ENCODE data around the gene TIMM8A. TPM values are rescaled to one million over a fixed set of nuclear protein-coding genes. Genes with fewer than 3 reads are reported as not detected.

TIMM8A gene
- 14.2 and 15.8 TPM in 2 replicates for polyA plus RNA-seq (2012; rRNA removed)
- polyA plus RNA-seq (2012; cell fraction: cytosol; rRNA removed) = 15.9 and 16.3 TPM in 2 replicates
- polyA plus RNA-seq (2012; cell fraction: nucleus; rRNA removed) = 5.9 and 7.4 TPM in 2 replicates

GRCh38 chrX:101348452-101349192 is at the start of gene TIMM8A:
Gene TIMM8A, minus strand, starts transcription at chrX:101348742. Its CDS starts 78 bp downstream, at chrX:101348664.
- TF ChIP-seq POLR2AphosphoS5 (IDR thresholded peaks at IDR 0.05; ENCODE audit: low read depth, low read length) = peak; percentile 71; the same call in 1 of the 2 replicates
- TF ChIP-seq NFIC (IDR thresholded peaks at IDR 0.05; ENCODE audit: borderline replicate concordance) = peak; percentile 52; the same call in 1 of the 2 replicates
- peak; percentile 86 for TF ChIP-seq USF1 (IDR thresholded peaks at IDR 0.05; ENCODE audit: borderline replicate concordance, low read depth)
- TF ChIP-seq SMC3 (IDR thresholded peaks at IDR 0.05; ENCODE audit: low read depth, low read length) = no peak
- TF ChIP-seq FOSL2 (IDR thresholded peaks at IDR 0.05; ENCODE audit: borderline replicate concordance, low read depth) = no peak
- TF ChIP-seq MAX (IDR thresholded peaks at IDR 0.05; ENCODE audit: low read depth) = peak; percentile 87
- peak; percentile 67 for TF ChIP-seq NRF1 (IDR thresholded peaks at IDR 0.05; ENCODE audit: low read depth, low read length)
- peak; percentile 26; the same call in 1 of the 2 replicates for TF ChIP-seq ELF1 (IDR thresholded peaks at IDR 0.05)
- 0 out of 2 replicates have a peak, but pooled peaks have one; percentile 27 for TF ChIP-seq SIN3A (IDR thresholded peaks at IDR 0.05; ENCODE audit: borderline replicate concordance, low read depth, low read length)
- no peak for TF ChIP-seq EP300 (IDR thresholded peaks at IDR 0.05; ENCODE audit: borderline replicate concordance in 1 of 2, low read depth in 1 of 2, low read length in 1 of 2)
- peak; percentile 93 for TF ChIP-seq MXI1 (IDR thresholded peaks at IDR 0.05; ENCODE audit: low read depth, low read length)
- peak; percentile 75 for TF ChIP-seq GABPA (IDR thresholded peaks at IDR 0.05; ENCODE audit: low read depth)
- 8% methylated on average over 35 of the region's 55 CpGs for WGBS (ENCODE audit: low lambda C conversion rate)
- CTCF ChIA-PET = interaction anchor here (0.9 to 2.4 kb wide), 2 partner anchors 42 to 580 kb away, joined by 4 to 12 read pairs; partner anchors contain the start of gene RPL36A

GRCh38 chrX:101397779-101398178 is 49.2 kb upstream of the TIMM8A start:
- 66% methylated on average over 2 of the region's 4 CpGs for WGBS (ENCODE audit: low lambda C conversion rate)
- no peak overlapping the region for H3K4me2 ChIP-seq

More at GRCh38 chrX:101348452-101349192, at the start of gene TIMM8A:
- peak within 1 kb of the TSS; percentile 71 to 81 for H3K27ac ChIP-seq (ENCODE audit: low read depth in 2 of 2, low read length in 1 of 2)
- peak; percentile 84 for DNase-seq
- POLR2A ChIA-PET = interaction anchor here (0.5 to 2.1 kb wide), 2 partner anchors 23 to 42 kb away, joined by 3 to 15 read pairs; partner anchors contain the start of gene RPL36A
- no peaks in the 10 kb centered on the region for H3F3A ChIP-seq (replicated peaks; ENCODE audit: insufficient read depth)
- peak within 1 kb of the TSS; percentile 85 for H3K9ac ChIP-seq
- H3K9me3 ChIP-seq = no peaks in the 10 kb centered on the region
- H3K36me3 ChIP-seq (replicated peaks in 1 of 2; ENCODE audit: control insufficient read depth in 1 of 2, insufficient read depth in 2 of 2, low read length in 1 of 2) = peaks cover 5 to 7% of the 10 kb centered on the region in 2 experiments
- H3K4me1 ChIP-seq (ENCODE audit: control insufficient read depth in 1 of 2, insufficient read depth in 2 of 2, low read depth in 1 of 2, low read length in 1 of 2) = no peaks in the 10 kb centered on the region
- H2AFZ ChIP-seq (ENCODE audit: low read depth) = peak within 1 kb of the TSS; percentile 80
- peaks cover 12% of the 10 kb centered on the region; the same call in 1 of the 2 replicates for H3K27me3 ChIP-seq (ENCODE audit: insufficient read depth)
- H4K20me1 ChIP-seq (ENCODE audit: insufficient read depth) = no peaks in the 10 kb centered on the region
- H3K4me3 ChIP-seq (ENCODE audit: low read depth in 2 of 2, low read length in 1 of 2) = peak within 1 kb of the TSS; percentile 60 to 82
- H3K9me2 ChIP-seq = no peaks in the 10 kb centered on the region
- peaks cover 38% of the 10 kb centered on the region for H3K79me2 ChIP-seq (ENCODE audit: insufficient read depth)
- peak within 1 kb of the TSS; percentile 80 for H3K4me2 ChIP-seq

More at GRCh38 chrX:101397779-101398178, 49.2 kb upstream of the TIMM8A start:
- no peaks in the 10 kb centered on the region for H3K9me3 ChIP-seq
- DNase-seq = no peak
- ChIA-PET POLR2A (interaction anchor here (1.4 kb wide), 1 partner anchor 10 kb away, joined by 4 read pairs; the partner anchor contains the start of gene GLA), CTCF (interaction anchor here (0.7 to 1.9 kb wide), 3 partner anchors 17 to 727 kb away, joined by 3 to 6 read pairs (median 3); no protein-coding TSS in a partner anchor)
- H3K9me2 ChIP-seq = no peaks in the 10 kb centered on the region
- H3K27me3 ChIP-seq (ENCODE audit: insufficient read depth) = no peaks in the 10 kb centered on the region
- no peak overlapping the region for H3K4me3 ChIP-seq (ENCODE audit: low read depth in 2 of 2, low read length in 1 of 2)
- H2AFZ ChIP-seq (ENCODE audit: low read depth) = no peak overlapping the region
- H4K20me1 ChIP-seq (ENCODE audit: insufficient read depth) = peaks cover 5% of the 10 kb centered on the region
- peaks cover 27% of the 10 kb centered on the region in 2 experiments for H3K36me3 ChIP-seq (replicated peaks in 1 of 2; ENCODE audit: control insufficient read depth in 1 of 2, insufficient read depth in 2 of 2, low read length in 1 of 2)
- H3K4me1 ChIP-seq (ENCODE audit: control insufficient read depth in 1 of 2, insufficient read depth in 2 of 2, low read depth in 1 of 2, low read length in 1 of 2) = peaks cover 0 to 3% of the 10 kb centered on the region in 2 experiments; a peak in 1 of 4 replicates
- H3K9ac ChIP-seq = no peak overlapping the region
- H3F3A ChIP-seq (replicated peaks; ENCODE audit: insufficient read depth) = peaks cover 33% of the 10 kb centered on the region
- H3K79me2 ChIP-seq (ENCODE audit: insufficient read depth) = peaks cover 7% of the 10 kb centered on the region; the same call in 1 of the 2 replicates
- no peak overlapping the region for H3K27ac ChIP-seq (ENCODE audit: low read depth in 2 of 2, low read length in 1 of 2)
- TF ChIP-seq MEF2A (IDR thresholded peaks at IDR 0.05; ENCODE audit: borderline replicate concordance, low read depth) (no peak), PBX3 (IDR thresholded peaks at IDR 0.05) (no peak), EP300 (IDR thresholded peaks at IDR 0.05; ENCODE audit: borderline replicate concordance in 1 of 2, low read depth in 1 of 2, low read length in 1 of 2) (no peak), USF1 (IDR thresholded peaks at IDR 0.05; ENCODE audit: borderline replicate concordance, low read depth) (no peak), RAD21 (IDR thresholded peaks at IDR 0.05; ENCODE audit: low read length) (no peak), GATA2 (CRISPR knock-in tag; IDR thresholded peaks at IDR 0.05) (no peak), NFIC (IDR thresholded peaks at IDR 0.05; ENCODE audit: borderline replicate concordance) (no peak), ELF1 (IDR thresholded peaks at IDR 0.05) (no peak), TCF12 (IDR thresholded peaks at IDR 0.05) (no peak), MAX (IDR thresholded peaks at IDR 0.05; ENCODE audit: low read depth) (no peak)

Data from SK-N-SH (cell line).